NB4 (cell line): ENCODE data around the gene TP53.

Experiments used
- DNase-seq: peaks from one replicate; pipeline ENCODE4 v3.0.0; 2010; ENCODE audit warnings: low read depth
- H3K4me3 ChIP-seq: one replicate; pipeline ENCODE4 v1.5.1; 2011; ENCODE audit warnings: mild to moderate bottlenecking, low read depth, low read length, moderate library complexity
- CTCF ChIP-seq: IDR thresholded peaks from one replicate; pipeline ENCODE4 v1.5.1; 2012; ENCODE audit warnings: low read depth, low read length
- MAX ChIP-seq: IDR thresholded peaks from 2 replicates; pipeline ENCODE4 v1.6.1; 2011; ENCODE audit warnings: low read depth, low read length
- MYC ChIP-seq: IDR thresholded peaks from 2 replicates; pipeline ENCODE4 v1.6.1; 2011; ENCODE audit warnings: low read depth, low read length
- POLR2A ChIP-seq: IDR thresholded peaks from 2 replicates; pipeline ENCODE4 v1.6.1; 2011; ENCODE audit warnings: mild to moderate bottlenecking; ENCODE audit not compliant: insufficient read length; ENCODE audit errors: extremely low read depth

Gene TP53

GRCh38 chr17:7720125-7720524 lies 32.8 kb upstream of the TP53 start:
- TF ChIP-seq MYC (no peak), POLR2A (no peak), MAX (no peak), CTCF (no peak)
- no peak for DNase-seq

GRCh38 chr17:7719661-7720060 lies 32.4 kb upstream of the TP53 start:
- H3K4me3 ChIP-seq = no peak overlapping the region
- no peak for DNase-seq
- TF ChIP-seq MAX (no peak), MYC (no peak), CTCF (no peak), POLR2A (no peak)

More at GRCh38 chr17:7720125-7720524, 32.8 kb upstream of the TP53 start:
- H3K4me3 ChIP-seq = no peak overlapping the region

GRCh38 chr17:7717756-7718350 lies 30.6 kb upstream of the TP53 start:
- H3K4me3 ChIP-seq = no peak overlapping the region
- peak; percentile 46 for DNase-seq
- TF ChIP-seq MYC = no peak
- TF ChIP-seq CTCF = no peak
- TF ChIP-seq MAX = no peak
- TF ChIP-seq POLR2A = no peak

GRCh38 chr17:7716901-7717755 lies 29.8 kb upstream of the TP53 start, which contains the start of gene DNAH2:
Gene DNAH2, plus strand, starts transcription at chr17:7717744. Its CDS starts 1,991 bp downstream, at chr17:7719735.
- TF ChIP-seq MYC (no peak), MAX (no peak), CTCF (peak; percentile 31), POLR2A (no peak)
- H3K4me3 ChIP-seq = no peak within 1 kb of the TSS
- DNase-seq = peak; percentile 52

- no peak for DNase-seq
- no peak overlapping the region for H3K4me3 ChIP-seq
- TF ChIP-seq POLR2A = no peak
- TF ChIP-seq CTCF = no peak
- TF ChIP-seq MYC = no peak
- no peak for TF ChIP-seq MAX
Observed at GRCh38 chr17:7715936-7716886, 28.9 kb upstream of the TP53 start.
